ENCODE data around the gene MIOS. TPM values are rescaled to one million over a fixed set of nuclear protein-coding genes. Genes with fewer than 3 reads are reported as not detected.
"Not testable (repeated sequence)": the region's sequence is repeated elsewhere in the genome, so short reads cannot be mapped to it uniquely, and the experiment has no call there.

Gene MIOS
- total RNA-seq, 1 experiment from 2014 or later: 61.5 TPM

DNA sequence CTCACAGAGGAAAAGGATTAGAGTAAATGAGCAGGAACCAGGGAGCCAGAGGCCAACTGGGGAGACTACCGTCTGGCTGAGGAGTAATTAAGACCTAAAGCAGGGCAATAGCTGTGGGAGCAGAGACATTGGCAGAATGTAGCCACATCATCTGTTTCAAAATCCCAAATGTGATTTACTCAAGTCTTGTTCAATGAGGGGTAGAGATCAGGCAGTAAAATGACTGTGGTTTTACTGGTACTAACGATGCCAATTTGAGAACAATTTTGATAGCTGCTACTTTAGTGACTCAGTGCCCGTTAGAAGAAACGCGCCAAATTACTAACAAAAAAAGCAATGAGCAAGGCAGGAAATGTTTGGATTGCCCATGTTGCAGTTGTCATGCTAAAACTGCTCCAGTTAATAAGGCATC is 12.7 kb upstream of the MIOS start:
- DNase-seq (ENCODE audit: extremely low read depth, low read depth): no peak

DNA sequence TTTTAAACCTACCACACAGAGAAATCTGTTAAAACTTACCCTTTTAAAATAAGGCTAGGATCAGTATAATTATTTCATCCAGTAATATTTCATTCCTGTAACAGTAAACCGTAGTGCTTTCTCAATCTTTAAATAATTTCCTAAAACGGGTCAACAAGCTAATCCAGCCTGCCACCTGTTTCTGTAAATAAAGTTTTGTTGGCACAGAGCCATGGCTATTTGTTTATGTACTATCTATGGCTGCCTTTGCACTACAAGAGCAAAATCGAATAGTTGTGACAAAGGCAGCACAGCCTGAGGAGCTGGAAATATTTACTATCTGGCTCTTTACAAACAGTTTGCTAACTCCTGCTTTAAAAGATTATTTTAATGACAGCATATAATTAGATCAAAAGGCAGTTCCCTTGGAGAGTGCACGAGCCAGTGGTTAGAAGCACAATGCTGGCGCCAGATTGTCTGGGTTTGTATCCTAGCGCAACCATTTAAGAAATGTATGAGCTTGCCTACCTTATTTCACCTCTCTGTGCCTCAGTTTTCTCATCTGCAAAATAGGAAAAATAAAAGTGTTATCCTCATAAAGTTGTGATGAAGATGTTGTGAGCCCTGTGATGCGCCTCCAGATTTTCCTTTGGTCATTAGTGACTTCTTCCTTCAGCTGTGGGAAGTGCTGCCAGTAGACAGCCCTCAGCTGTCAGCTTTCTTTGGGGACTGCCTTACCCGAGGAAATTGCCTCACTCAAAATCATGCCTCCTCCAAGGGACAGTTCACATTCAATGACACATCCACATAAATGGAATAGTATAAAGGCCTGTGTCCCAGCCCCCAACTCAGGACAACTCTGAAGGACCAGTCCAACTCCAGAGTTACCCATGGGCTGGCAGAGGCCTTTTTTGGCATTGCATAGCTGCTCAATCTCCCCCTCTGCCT is 11.8 kb upstream of the MIOS start:
- DNase-seq (ENCODE audit: extremely low read depth, low read depth): no peak

DNA sequence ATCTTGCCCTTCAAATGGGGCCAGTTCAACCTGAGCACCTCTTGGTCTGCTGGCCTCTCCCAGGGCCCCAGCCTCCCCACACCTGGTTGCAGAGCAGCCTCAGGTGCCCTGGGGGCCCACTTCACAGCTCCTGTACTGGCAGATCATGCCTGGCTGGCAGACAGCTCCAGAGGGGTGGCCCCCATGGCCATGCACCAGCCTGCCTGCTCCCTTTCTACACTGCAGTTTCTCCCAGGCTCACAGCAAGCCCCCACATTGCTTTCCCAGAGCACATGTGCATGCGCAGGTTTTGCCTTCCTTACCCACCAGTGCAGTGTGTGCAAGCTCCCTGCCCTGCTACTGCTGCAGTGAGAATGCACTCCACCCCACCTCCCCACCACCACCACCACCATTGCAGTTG is 9.8 kb upstream of the MIOS start:
- DNase-seq (ENCODE audit: extremely low read depth, low read depth): no peak

DNA sequence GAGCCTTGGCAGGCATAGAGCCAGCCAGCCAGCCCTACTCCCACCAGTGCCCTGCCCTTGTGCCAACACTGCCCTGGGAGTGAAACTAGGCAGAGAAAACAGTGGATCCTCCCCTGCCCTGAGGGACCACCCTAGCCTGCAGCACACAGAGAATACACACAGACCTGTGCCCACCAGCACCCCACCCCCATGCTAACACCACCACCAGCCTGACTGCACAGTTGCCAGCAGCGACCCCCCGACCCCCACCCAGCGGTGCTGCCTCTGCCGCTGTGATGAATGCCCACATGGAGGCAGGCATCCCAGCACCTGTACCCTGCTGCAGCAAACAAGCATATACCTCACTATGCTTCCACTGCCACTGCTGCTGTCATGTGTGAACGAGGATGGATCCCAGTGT is 9.4 kb upstream of the MIOS start:
- DNase-seq (ENCODE audit: extremely low read depth, low read depth): no peak

DNA sequence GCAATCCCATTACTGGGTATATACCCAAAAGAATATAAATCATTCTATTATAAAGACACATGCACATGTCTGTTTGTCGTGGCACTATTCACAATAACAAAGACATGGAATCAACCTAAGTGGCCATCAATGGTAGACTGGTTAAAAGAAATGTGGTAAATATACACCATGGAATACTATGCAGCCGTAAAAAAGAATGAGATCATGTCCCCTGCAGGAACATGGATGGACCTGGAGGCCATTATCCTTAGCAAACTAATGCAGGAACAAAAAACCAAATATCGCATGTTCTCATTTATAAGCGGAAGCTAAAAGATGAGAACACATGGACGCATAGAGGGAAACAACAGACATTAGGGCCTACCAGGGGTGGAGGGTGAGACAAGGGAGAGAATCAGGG is 5.1 kb upstream of the MIOS start:
- not testable (repeated sequence) for DNase-seq (ENCODE audit: extremely low read depth, low read depth)

DNA sequence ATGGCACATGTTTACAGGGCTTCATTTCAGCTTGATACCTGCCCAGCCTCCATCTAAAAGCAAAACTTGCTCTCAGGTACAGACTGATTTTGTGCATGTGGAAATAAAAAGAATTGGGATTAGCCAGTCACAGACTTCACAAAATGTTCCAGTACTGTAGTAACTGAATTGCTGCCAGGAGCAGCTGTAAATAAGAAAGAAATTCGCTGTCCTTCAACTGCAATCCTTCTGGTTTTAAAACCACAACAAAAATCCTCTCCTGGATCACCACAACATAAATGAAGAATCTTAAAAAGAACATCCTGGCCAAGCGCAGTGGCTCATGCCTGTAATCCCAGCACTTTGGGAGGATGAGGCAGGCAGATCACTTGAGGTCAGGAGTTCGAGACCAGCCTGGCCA is 3.9 kb upstream of the MIOS start:
- DNase-seq (ENCODE audit: extremely low read depth, low read depth): no peak

DNA sequence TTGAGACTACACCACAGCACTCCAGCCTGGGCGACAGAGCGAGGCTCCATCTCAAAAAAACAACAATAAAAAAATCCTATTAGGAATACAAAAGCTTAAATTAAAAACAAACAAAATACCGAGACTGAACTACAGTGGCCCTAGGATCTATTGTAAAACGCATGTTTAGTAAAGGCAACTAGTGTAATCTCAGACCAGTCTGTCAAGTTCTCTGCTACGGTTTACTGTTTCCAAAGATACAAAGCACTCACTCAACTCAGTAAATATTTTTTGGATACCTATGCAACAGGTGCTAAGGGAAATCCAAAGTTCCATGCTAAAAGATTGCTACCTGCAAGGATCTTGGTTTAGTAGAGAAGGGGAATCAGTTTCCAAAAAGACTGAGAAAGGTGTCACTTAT is 3.4 kb upstream of the MIOS start:
- DNase-seq (ENCODE audit: extremely low read depth, low read depth): no peak

DNA sequence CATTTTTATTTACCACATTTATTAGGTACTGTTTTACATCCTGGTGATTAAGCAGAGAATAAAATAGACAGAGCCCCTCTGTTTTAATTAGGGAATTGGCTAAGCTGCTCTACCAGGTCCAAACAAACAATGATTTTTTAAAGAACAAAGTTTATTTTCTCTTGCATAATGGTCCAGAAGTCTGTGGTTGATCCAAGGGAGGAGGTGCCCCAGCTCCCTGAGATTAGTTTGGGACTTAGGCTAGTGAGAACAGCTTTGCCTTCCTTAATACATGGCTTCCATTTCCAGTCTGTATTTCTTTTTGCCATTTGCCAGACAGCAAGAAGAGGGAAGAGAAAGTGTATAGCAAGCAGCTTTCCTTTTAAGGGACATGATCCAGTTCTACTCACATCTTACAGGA is 2.9 kb upstream of the MIOS start:
- DNase-seq (ENCODE audit: extremely low read depth, low read depth): no peak

DNA sequence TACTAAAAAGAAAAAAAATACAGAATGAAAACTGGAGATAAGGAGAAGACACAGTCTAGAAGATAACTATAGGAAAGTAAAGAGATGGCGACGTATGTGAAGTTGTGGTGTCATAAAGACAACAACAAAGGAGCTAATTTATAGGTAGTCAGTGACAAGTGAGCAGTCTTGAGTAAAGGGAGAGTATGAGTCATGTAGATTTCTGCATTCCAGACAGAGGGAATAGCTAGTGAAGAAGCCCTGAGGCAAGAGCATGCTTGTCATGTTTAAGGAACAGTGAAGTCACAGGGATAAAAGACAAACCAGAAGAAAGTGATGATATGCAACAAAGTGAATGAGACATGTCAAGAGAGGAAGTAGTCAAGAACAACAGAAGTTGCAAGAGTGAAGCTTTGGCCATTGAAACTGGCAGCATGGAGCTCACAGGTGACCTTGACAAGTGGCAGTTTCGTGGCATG is 2.3 kb upstream of the MIOS start:
- peak; percentile 67 for DNase-seq (ENCODE audit: extremely low read depth, low read depth)

DNA sequence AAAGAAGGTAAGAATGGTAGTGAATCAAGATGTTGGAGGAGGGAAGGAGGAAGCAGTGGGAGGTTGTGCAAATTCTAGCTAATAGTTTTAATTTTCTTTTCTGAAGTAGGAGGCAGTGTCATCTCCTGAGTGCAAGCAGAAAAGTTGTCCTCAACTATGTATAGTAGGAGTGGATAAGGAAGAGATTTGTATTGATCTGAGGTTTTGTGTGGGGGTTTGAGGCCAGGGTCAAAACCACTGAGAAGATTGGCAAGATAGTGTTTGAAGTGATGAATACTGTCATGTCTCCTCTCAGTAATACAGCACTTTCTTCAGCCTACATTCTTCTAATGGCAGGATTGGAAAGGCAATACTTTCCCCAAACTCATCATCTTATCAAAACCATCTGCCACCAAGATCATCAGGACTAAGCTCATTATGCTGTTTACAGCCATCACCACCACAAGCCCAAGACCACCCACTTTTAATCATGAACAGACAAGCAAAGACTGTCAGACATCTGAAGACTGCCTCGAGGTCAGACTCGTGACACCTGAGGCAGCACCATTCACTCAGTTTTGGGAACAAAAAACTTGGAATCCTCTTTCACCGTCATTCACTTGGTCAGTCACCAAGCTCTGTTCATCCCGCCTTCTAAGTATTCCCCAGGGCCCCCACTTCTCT is 1.5 kb upstream of the MIOS start:
- DNase-seq (ENCODE audit: extremely low read depth, low read depth): no peak

DNA sequence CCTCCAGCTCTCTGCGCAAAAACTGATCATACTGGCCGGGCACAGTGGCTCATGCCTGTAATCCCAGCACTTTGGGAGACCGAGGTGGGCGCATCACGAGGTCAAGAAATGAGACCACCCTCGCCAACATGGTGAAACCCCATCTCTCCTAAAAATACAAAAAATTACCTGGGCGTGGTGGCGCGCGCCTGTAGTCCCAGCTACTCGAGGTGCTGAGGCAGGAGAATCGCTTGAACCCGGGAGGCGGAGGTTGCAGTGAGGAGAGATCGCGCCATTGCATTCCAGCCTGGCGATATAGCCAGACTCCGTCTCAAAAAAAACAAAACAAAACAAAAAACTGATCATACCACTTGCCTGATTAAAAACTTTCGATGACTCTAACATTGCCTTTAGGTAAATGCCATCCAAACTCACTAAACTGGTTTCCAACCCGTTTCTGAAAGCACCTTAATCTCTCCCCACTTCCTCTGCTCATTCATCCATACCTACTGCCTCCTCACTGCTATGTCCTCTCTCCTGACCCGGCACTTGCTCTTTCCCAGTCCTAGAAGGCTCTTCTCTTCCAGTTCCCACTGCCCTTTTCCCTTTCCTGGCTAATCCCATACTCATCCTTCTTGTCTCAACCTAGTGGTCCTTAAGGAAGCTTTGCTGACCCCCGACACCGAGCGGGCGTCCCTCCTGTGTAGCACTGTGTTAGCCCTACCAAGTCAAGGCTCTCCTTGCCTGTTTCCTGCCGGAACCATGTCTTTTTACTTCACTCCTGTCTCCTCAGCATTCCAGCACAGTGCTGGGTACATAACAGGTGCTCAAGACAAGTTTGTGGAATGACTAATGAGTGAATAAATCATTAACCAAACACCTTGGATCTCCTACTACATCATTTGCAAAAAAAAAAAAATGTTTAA is 686 bp upstream of the MIOS start:
- no peak for DNase-seq (ENCODE audit: extremely low read depth, low read depth)

DNA sequence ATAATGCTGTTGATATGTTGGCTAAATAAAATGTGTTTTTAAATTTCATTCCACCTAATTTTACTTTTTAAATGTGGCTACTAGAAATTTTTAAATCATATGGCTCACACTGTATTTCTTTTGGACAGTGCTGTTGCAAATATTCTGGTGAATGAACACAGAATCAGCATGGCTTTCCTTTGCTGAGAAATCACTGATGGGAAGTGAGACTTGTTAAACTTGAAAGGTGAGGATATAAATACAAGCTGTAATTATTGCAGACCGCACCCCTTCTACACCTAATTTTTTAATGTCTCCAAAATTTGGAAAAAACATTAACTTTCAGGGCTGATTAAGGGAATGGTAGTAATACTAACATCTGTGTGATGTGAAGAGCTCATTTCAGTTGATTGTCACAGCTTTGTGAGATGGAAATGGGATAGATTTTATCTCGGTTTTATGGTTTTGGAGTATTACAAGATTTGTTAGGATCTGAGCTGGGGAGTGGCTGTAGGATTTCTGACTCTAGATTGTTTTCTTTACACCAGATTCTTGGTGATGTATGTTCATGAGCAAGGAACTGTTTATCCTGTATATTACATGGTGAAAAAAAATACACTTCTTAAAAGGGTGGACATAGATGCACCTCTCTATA is 1.3 kb downstream of the MIOS start:
- DNase-seq (ENCODE audit: extremely low read depth, low read depth): no peak

DNA sequence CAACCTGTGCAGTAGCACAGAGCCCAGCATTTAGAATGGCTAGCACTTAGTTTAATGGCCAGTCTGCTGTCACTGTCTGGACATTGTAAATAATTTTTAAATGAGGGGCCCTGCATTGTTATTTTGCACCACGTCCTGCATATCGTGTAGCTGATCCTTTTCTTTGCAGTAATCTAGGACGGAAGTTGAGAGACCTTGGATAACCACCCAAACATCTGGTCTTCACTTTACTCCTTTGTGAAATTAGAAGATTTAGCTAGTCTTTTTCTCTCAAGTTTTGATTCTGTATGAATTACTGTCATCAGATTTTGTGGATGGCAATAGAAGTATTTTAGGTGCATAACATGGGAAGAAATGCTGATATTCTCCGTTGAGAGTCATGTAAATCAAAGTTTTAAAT is 1.9 kb downstream of the MIOS start:
- no peak for DNase-seq (ENCODE audit: extremely low read depth, low read depth)

DNA sequence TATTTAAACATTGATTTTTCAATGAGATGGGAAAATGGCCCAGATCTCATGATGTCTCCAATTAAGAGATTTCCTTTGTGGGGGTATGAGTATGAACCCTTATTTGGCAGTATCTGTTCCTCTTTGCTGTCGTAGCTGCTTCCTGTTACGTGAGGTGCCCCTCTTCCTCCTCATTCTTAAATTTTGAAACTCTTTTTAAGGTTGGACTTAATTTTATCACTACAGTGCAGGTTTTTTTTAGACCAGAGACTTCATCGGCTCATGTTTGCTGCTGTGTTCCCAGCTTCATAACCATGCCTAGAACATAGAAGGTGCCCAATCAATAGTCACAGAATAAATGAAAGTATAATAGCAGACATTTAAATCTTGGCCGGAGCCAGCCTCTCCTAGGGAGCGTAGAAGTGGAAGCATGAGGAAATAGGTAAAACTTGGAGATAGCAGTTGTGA is 2.4 kb downstream of the MIOS start:
- no peak for DNase-seq (ENCODE audit: extremely low read depth, low read depth)

DNA sequence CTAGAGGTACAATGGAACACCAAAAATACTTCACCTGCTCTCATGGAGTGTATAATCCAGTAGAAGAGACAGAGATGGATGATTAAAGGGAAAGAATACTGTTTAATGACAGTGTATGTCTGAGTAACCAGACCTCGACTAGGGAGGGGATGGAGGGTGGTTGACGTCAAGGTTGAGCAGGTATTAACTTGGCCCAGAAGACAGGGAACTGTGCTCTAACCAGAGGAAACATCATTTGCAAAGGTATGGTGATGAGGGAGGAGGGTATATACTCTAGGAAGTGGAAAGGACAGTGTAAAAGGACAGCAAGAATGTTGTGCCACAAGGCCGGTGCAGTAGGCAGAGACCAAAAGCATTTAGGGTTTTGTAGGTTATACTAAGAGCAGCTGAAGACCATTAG is 2.9 kb downstream of the MIOS start:
- no peak for DNase-seq (ENCODE audit: extremely low read depth, low read depth)

DNA sequence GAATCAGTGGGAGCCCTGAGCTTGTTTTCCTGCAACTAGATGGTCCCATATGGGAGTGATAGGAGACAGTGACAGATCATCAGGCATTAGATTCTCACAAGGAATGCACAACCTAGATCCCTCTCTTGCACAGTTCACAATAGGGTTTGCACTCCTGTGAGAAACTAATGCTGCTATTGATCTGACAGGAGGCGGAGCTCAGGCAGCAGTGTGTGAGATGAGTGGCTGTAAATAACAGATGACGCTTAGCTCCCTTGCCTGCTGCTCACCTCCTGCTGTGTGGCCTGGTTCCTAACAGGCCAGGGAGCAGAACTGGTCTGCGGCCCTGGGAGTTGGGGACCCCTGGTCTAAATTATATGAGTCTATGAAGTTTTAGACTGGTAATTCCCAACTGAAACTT is 3.9 kb downstream of the MIOS start:
- no peak for DNase-seq (ENCODE audit: extremely low read depth, low read depth)

DNA sequence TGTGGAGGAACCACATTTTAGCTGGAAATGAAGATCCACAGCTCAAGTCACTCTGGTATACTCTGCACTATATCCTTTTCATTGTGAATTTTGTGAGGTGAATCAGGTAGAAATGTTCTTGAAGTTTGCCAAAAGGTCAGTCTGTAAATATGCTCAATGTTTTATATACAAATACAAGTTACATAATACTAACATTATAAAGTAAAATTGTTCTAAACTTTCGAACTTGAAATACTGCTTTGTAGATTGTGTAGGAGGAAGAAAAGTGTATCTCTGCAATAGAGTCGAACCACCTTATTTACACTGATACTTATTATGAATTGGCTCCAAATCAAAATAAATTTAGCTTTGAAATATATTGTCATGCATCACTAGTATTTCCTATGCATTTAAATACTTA is 7.0 kb downstream of the MIOS start:
- DNase-seq (ENCODE audit: extremely low read depth, low read depth): no peak

DNA sequence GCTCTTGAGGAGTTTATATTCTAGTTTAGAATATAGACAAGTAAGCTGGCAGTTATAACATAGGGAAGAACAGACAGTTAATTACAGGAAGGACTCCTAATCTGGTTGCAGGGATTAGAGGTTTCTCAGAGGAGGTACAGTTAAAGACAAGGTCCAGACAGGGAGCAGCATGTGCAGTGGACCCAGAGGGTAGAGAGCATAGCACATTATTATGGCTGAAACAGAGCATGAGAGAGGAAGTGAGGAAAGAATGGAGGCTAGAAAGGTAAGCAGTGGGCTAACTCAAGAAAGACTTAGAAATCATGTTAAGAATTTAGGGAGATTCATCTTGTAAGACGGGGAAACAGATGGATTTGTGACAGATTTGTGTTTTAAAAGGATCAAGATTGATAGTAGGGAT is 9.7 kb downstream of the MIOS start:
- no peak for DNase-seq (ENCODE audit: extremely low read depth, low read depth)

DNA sequence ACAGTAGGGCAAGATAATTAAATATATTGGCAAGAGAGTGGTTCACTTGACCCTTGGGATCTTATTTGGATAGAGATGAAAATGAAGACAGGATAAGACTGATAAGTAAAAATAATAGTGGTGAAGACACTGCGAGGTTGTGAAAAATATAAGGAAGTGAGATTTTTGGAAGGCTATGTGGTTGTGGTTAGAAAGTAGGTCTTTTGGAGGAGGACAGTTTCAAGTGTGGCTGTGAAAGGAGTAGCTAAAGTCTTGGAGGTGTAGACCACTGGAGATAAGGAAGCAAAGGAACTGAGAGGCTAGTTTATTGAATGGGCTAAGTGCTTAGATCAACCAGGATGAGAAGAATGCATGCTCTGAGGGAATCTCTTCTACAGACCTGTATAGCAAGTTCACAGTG is 11.2 kb downstream of the MIOS start:
- no peak for DNase-seq (ENCODE audit: extremely low read depth, low read depth)

DNA sequence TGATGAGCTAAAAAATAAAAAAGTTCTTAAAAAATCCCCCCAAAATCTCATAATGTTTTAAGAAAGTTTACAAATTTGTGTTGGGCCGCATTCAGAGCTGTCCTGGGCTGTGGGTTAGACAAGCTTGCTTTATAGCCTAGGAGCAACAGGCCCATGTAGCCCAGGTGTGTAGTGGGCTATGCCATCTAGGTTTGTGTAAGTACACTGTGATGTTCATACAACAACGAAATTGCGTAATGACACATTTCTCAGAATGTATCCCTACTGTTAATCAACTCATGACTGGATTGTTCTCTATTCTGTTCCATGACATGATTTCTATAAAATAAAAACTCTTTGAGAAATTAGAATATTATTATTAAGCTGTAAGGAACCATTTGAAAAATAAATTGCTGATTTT is 13.0 kb downstream of the MIOS start:
- no peak for DNase-seq (ENCODE audit: extremely low read depth, low read depth)

Data from NCI-H460 (cell line).